Hepatocyte (in vitro differentiated cells): ENCODE results near the gene AMBRA1. TPM values are rescaled to one million over a fixed set of nuclear protein-coding genes. Genes with fewer than 3 reads are reported as not detected.

Source experiments
- DNase-seq: peaks from one replicate; pipeline ENCODE4 v3.0.0-alpha.2; 2016; ENCODE audit warnings: low spot score
- H2AFZ ChIP-seq: fragments of 200-600 bp; sonication (generic); 2 replicates; pipeline ENCODE4 v1.6.0; 2016; ENCODE audit warnings: antibody characterized with exemption, mild to moderate bottlenecking
- H3K27ac ChIP-seq: fragments of 200-600 bp; sonication (generic); 2 replicates; pipeline ENCODE4 v1.5.1; 2016; ENCODE audit warnings: mild to moderate bottlenecking
- H3K27me3 ChIP-seq: fragments of 200-600 bp; sonication (generic); 2 replicates; pipeline ENCODE4 v1.6.1; 2016
- H3K36me3 ChIP-seq: fragments of 200-600 bp; sonication (generic); replicated peaks from 2 replicates; pipeline ENCODE4 v1.5.1; 2016; ENCODE audit warnings: low read depth; ENCODE audit not compliant: insufficient read depth
- H3K4me1 ChIP-seq: fragments of 200-600 bp; sonication (generic); 2 replicates; pipeline ENCODE4 v1.5.1; 2016; ENCODE audit warnings: mild to moderate bottlenecking, moderate library complexity; ENCODE audit not compliant: insufficient read depth
- H3K4me2 ChIP-seq: fragments of 200-600 bp; sonication (generic); 2 replicates; pipeline ENCODE4 v1.6.0; 2016
- H3K4me3 ChIP-seq: fragments of 200-600 bp; sonication (generic); 2 replicates; pipeline ENCODE4 v1.5.1; 2016; ENCODE audit warnings: mild to moderate bottlenecking
- H3K79me2 ChIP-seq: fragments of 200-600 bp; sonication (generic); 2 replicates; pipeline ENCODE4 v1.6.0; 2017; ENCODE audit warnings: mild to moderate bottlenecking
- H3K9me2 ChIP-seq: fragments of 200-600 bp; sonication (generic); replicated peaks from 2 replicates; pipeline ENCODE4 v1.6.0; 2017; ENCODE audit warnings: mild to moderate bottlenecking; ENCODE audit not compliant: insufficient read depth
- H3K9me3 ChIP-seq: fragments of 200-600 bp; sonication (generic); 2 replicates; pipeline ENCODE4 v1.5.1; 2016; ENCODE audit warnings: low read depth, mild to moderate bottlenecking
- H4K20me1 ChIP-seq: fragments of 200-600 bp; sonication (generic); 2 replicates; pipeline ENCODE4 v1.6.0; 2016; ENCODE audit warnings: mild to moderate bottlenecking; ENCODE audit not compliant: insufficient read depth, poor library complexity, severe bottlenecking
- CTCF ChIP-seq: fragments of 200-600 bp; sonication (generic); IDR thresholded peaks from 2 replicates; pipeline ENCODE4 v1.5.1; 2016; ENCODE audit warnings: antibody characterized with exemption, mild to moderate bottlenecking; ENCODE audit not compliant: poor library complexity
- EZH2 ChIP-seq: fragments of 200-600 bp; sonication (generic); IDR thresholded peaks from 2 replicates; pipeline ENCODE4 v1.6.1; 2016; ENCODE audit warnings: antibody characterized with exemption, mild to moderate bottlenecking, borderline replicate concordance
- EZH2phosphoT487 ChIP-seq: fragments of 200-600 bp; sonication (generic); IDR thresholded peaks from one replicate; pipeline ENCODE4 v1.6.1; 2018; ENCODE audit warnings: antibody characterized with exemption, mild to moderate bottlenecking, low read depth, moderate library complexity; ENCODE audit not compliant: unreplicated experiment, severe bottlenecking
- WGBS: methylation state at CpG from one replicate; pipeline ENCODE4 v1.1.6; 2016; ENCODE audit warnings: low lambda C conversion rate; ENCODE audit errors: missing lambda C conversion rate; 5-methylcytosine and 5-hydroxymethylcytosine counted together
- polyA plus RNA-seq: library from polyadenylated mRNA; unstranded; fragments of >200 nt; fragmentation: Nextera tagmentation; extraction: Ambion mirVana; gene quantifications from 2 replicates; pipeline ENCODE4 v1.2.1, GENCODE V29; 2016
- total RNA-seq: library from RNA; depleted of rRNA; stranded (reverse); fragments of >200 nt; gene quantifications from 2 replicates; pipeline ENCODE4 v1.2.3, GENCODE V29; 2014

AMBRA1 gene
- total and polyA plus RNA-seq, 2 experiments from 2014 or later, result 7.2 to 31.2 TPM

GRCh38 chr11:46513934-46514342 lies 79.9 kb downstream of the AMBRA1 start:
- H4K20me1 ChIP-seq, result peaks cover 12% of the 10 kb centered on the region
- H3K27me3 ChIP-seq, result no peaks in the 10 kb centered on the region
- peaks cover 6% of the 10 kb centered on the region for H3K4me1 ChIP-seq
- 63% methylated on average over 3 of the region's 3 CpGs for WGBS
- no peaks in the 10 kb centered on the region for H3K9me3 ChIP-seq
- no peaks in the 10 kb centered on the region for H3K36me3 ChIP-seq
- peaks cover 67% of the 10 kb centered on the region for H3K79me2 ChIP-seq
- no peaks in the 10 kb centered on the region for H3K9me2 ChIP-seq
- H3K4me3 ChIP-seq, result no peak overlapping the region
- no peak overlapping the region for H3K4me2 ChIP-seq
- H3K27ac ChIP-seq, result no peak overlapping the region
- peak; percentile 62 for DNase-seq
- H2AFZ ChIP-seq, result no peak overlapping the region
- no peak for TF ChIP-seq EZH2phosphoT487
- TF ChIP-seq CTCF, result no peak
- no peak for TF ChIP-seq EZH2

GRCh38 chr11:46512261-46512881 lies 81.5 kb downstream of the AMBRA1 start:
- H3K79me2 ChIP-seq, result peaks cover 55% of the 10 kb centered on the region
- no peak overlapping the region for H3K4me2 ChIP-seq
- no peak overlapping the region for H2AFZ ChIP-seq
- no peak overlapping the region for H3K4me3 ChIP-seq
- peaks cover 6% of the 10 kb centered on the region for H3K4me1 ChIP-seq
- no peaks in the 10 kb centered on the region for H3K36me3 ChIP-seq
- H3K9me2 ChIP-seq, result no peaks in the 10 kb centered on the region
- no peaks in the 10 kb centered on the region for H3K9me3 ChIP-seq
- H3K27ac ChIP-seq, result no peak overlapping the region
- no peak for DNase-seq
- TF ChIP-seq EZH2, result no peak
- TF ChIP-seq EZH2phosphoT487, result no peak
- TF ChIP-seq CTCF, result no peak
- H3K27me3 ChIP-seq, result no peaks in the 10 kb centered on the region
- WGBS, result 98% methylated on average over 5 of the region's 5 CpGs
- peaks cover 12% of the 10 kb centered on the region for H4K20me1 ChIP-seq

GRCh38 chr11:46511342-46511741 lies 82.5 kb downstream of the AMBRA1 start:
- peaks cover 10% of the 10 kb centered on the region for H4K20me1 ChIP-seq
- H3K9me2 ChIP-seq, result no peaks in the 10 kb centered on the region
- no peak overlapping the region for H3K27ac ChIP-seq
- H2AFZ ChIP-seq, result no peak overlapping the region
- no peaks in the 10 kb centered on the region for H3K27me3 ChIP-seq
- no peak overlapping the region for H3K4me2 ChIP-seq
- no peaks in the 10 kb centered on the region for H3K9me3 ChIP-seq
- DNase-seq, result no peak
- 88% methylated on average over 2 of the region's 2 CpGs for WGBS
- H3K4me1 ChIP-seq, result peaks cover 6% of the 10 kb centered on the region
- peaks cover 46% of the 10 kb centered on the region for H3K79me2 ChIP-seq
- no peak for TF ChIP-seq EZH2phosphoT487
- TF ChIP-seq EZH2, result no peak
- TF ChIP-seq CTCF, result no peak
- no peak overlapping the region for H3K4me3 ChIP-seq
- no peaks in the 10 kb centered on the region for H3K36me3 ChIP-seq

- WGBS, result 78% methylated on average over 1 of the region's 1 CpG
- peaks cover 33% of the 10 kb centered on the region for H3K79me2 ChIP-seq
- H3K27me3 ChIP-seq, result no peaks in the 10 kb centered on the region
- TF ChIP-seq EZH2phosphoT487 (no peak), CTCF (no peak), EZH2 (no peak)
- no peak for DNase-seq
- H3K36me3 ChIP-seq, result no peaks in the 10 kb centered on the region
- peaks cover 7% of the 10 kb centered on the region for H4K20me1 ChIP-seq
- no peak overlapping the region for H2AFZ ChIP-seq
- no peak overlapping the region for H3K4me2 ChIP-seq
- no peaks in the 10 kb centered on the region for H3K9me3 ChIP-seq
- no peak overlapping the region for H3K4me3 ChIP-seq
- no peaks in the 10 kb centered on the region for H3K9me2 ChIP-seq
- H3K27ac ChIP-seq, result no peak overlapping the region
- peaks cover 8% of the 10 kb centered on the region for H3K4me1 ChIP-seq
These were observed 85.5 kb downstream of the AMBRA1 start for GRCh38 chr11:46508360-46508759.
